ENCODE results near the gene OXCT1.

The OXCT1 gene

DNA sequence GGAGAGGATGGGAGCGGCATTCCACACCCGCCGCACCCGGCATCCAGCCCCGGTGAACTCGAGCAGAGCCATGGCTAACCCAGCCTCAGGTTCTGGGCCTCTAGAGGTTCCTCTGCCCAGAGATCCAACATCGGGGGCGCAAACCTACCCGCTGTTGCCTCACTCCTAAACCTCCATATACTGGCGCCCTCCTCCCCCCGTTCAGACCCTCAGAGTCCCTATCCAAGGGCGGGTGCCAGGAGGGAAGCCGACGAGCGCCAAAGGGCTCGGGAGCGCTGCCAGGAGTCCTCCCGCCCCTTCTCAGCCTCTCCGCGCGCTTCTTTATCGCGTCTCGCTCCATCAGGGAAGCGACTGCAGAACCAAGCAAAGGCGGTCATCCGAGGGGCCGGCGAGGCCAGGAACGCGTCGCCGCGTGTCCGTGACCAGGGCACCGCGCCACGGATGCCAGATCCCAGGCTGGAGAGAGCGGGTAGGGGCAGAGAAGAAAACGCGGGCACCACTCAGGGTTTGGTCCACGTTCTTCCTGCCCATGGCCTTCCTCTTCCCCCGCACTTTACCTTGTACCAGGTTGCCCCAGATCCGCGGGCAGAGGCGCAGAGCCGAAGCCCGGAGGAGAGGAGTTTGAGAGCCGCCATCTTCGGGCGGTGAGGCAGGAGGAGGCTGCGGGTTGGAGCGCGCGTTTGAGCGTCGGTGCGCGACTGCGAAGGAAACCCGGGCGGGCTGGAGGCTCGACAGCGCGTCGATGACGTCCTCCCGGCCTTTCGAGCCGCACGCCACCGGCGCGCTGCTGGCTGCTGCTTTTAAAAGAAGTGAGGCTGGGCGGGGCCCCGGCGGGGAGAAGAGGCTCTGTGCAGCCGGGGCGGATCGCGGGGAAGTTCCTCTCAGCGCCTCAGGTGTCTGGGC, at the start of gene OXCT1:
Gene OXCT1, minus strand, starts transcription at position 702 of the 903 bp plus-strand sequence. Its CDS starts 67 bp downstream, at position 635.
- peak; percentile 74 to 86 for DNase-seq

- DNase-seq: no peak
These were observed 47.9 kb upstream of the OXCT1 start for GRCh38 chr5:41918105-41918504.

GRCh38 chr5:41908374-41909079, 38.3 kb upstream of the OXCT1 start:
- DNase-seq: no peak

DNA sequence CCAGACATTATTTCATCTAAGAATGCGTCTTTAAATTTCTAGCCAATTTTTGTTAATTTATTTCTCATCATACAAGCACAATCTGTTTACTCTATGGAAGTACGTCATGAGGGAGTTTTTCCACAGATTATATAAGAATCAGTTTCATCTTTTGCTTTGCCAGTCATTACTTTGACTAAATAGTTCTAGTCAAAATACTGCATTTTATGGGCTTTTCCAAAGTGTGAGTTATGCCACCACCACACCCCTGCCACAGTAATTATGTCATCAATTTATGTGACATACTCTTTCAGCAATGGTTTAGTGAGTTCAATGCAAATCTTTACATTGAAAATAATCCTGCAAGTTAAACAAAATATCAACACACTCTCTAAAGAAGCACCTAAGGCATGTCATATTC, 35.9 kb upstream of the OXCT1 start:
- no peak for DNase-seq

- peak; percentile 100 for DNase-seq
These were observed 33.9 kb upstream of the OXCT1 start, which contains the start of gene RIMOC1 for GRCh38 chr5:41903892-41904799. Gene RIMOC1 (plus strand): TSS chr5:41904344. CDS start chr5:41904368, 24 bp downstream.

DNA sequence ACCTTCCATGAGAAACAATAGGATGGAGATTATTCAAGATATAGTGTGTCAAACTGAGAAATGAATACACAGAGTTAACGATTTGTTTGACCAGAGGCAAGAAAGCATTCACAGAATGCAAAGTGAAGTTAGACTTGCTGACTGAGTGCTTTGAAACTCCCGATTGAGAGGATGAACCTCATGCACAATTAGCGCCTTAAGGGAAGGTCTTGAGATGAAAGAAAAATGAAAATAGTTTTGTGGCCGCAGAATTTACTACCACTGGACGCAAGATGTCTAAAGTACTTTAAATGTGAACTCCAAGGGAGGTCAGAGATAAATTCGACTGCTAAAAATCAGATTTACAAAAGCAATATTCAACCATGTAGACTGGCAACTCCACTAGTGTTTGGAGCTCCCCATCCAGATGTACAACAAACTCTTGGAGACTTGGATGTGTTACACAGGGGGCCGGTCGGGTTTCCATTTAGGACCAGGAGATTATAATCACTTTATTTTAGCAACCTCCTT, 33.2 kb upstream of the OXCT1 start:
- no peak for DNase-seq

DNA sequence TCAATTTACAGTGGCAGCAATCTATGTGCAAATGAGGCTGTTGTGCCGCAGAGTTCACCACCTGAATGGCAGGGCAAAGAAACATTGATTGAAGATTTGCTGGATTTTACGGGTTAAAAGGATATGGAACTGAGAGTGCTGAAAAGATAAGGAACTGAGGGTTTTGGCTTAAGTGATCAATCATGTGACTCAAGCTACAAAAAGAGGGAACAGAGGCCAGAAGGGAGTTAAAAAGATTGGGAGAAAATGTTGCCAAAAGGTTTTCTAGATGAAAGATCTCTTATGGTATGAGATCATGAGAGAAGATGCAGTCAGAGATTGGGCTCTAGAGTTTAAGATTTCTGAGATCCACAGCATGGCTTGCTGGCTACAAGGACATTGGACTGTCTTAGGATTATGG, 26.0 kb upstream of the OXCT1 start:
- no peak for DNase-seq

GRCh38 chr5:41893074-41893851, 23.0 kb upstream of the OXCT1 start:
- DNase-seq: no peak

DNA sequence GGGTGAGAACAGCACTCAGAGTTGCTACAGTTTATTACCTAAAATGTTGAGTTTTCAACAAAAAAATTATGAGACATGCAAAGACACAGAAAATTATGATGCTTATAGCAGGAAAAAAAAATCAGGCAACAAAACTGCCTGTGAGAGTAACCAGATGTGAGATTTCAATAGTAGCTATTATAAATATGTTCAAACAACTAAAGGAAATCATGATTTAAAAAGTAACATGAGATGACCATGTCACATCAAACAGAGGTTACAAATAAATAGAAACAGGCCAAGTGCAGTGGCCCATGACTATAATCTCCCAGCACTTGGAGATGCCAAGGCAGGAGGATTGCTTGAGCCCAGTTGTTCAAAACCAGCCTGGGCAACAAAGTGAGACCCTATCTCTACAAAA, 21.8 kb upstream of the OXCT1 start:
- DNase-seq: no peak

- no peak for DNase-seq
These were observed 21.0 kb upstream of the OXCT1 start for GRCh38 chr5:41891066-41891707.

GRCh38 chr5:41885286-41885685, 15.1 kb upstream of the OXCT1 start:
- DNase-seq: no peak

DNA sequence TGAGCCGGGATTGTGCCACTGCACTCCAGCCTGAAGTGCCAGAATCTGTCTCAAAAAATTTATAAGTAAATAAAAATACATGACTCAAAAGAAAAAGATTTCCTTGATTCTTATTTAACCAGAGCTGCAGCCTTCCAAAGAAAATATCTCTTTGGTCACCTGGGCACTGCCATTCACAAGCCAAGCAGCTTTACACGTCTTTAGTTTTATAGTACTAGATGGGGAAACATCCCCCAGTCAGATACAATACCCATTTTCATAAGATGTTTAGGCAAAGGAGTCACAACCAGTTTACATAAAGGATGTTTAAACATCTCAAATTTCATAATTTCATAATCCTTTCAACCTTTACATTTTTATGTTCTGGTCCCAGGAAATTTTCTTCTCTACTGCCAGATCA, 13.7 kb upstream of the OXCT1 start:
- DNase-seq: no peak

DNA sequence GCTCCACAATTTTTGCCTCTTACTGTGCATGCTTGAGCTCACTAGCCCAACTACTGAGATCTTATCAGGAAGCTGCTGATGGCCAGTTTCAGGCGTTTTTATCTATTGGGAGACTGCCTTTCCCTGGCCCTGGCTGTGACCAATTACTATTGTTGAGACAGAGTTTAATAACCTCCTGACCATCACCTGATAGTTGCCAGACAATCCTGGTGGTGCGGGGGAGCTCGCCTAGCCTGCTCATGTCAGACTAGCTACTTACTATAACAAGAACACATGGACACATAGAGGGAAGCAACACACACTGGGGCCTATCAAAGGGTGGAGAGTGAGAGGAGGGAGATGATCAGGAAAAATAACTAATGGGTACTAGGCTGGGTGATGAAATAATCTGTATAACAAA, 13.0 kb upstream of the OXCT1 start:
- DNase-seq: no peak

GRCh38 chr5:41882765-41883164, 12.5 kb upstream of the OXCT1 start:
- no peak for DNase-seq

GRCh38 chr5:41878643-41879478, 8.6 kb upstream of the OXCT1 start:
- DNase-seq: no peak

DNA sequence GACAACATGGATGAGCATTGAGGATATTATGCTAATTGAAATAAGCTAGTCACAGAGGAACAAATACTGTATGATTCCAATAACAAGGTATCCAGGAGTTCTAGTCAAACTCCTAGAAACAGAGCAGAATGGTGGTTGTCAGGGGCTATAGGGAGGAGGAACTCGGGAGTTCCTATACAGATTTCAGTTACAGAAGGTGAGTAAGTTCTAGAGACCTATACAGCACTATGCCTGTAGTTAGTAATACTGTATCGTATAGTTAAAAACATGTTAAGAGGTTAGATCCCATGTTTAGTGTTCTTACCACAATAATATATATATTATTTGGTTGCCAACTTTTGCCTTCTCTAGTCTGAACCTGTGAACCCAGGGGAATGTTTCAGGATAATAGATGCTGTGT, 7.9 kb upstream of the OXCT1 start:
- no peak for DNase-seq

- DNase-seq: no peak
These were observed 7.2 kb upstream of the OXCT1 start for GRCh38 chr5:41877408-41877807.

- peak; percentile 21 to 42 for DNase-seq
These were observed 6.5 kb upstream of the OXCT1 start for GRCh38 chr5:41876678-41877077.

DNA sequence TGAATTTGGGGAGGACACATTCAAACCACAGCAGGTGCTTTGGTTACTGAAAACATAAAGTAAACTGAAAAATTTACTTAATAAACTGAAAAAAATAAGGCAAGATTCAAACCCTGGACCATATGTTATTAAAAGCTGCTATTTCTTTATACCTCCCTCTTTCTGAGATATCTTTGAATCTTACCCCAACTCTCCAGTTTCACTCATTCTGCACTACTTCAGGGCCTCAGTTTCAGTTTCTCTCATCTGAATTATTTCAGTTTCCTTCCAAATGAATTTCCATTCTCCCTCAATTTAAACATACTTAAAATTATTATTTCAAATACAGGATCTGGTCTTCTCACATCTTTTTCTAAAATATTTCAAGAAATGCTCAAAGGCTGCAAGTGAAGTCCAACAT, 4.9 kb upstream of the OXCT1 start:
- no peak for DNase-seq

DNA sequence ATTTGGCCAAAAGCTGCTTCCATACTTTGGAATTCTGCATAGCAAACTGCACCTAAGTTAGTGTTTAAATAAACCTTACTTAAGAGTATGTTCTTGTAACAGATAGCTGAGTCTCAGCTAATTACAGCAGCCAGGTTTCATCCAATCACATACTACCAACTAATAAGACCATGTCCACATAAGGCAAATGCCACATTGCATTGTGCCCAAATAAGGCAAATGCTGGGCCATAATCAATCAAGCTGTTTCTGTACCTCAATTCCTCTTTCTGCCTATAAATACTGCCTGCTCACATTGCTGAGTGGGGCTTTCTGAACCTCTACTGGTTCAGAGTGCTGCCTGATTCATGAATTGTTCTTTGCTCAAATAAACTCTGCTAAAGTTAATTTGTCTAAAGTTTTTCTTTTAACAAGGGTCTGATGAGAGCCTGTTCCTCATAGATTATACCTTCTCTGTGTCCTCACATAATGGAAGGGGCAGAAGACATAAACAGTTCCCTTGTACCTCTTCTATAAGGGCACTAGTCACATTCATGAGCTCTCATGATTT, 4.4 kb upstream of the OXCT1 start:
- no peak for DNase-seq

All from NCI-H1930 (cell line).